A673 (cell line): Measurements from ENCODE around the gene FREM1. TPM values are rescaled to one million over a fixed set of nuclear protein-coding genes. Genes with fewer than 3 reads are reported as not detected.

ENCODE experiments used
- BruUV-seq: library from RNA; stranded (reverse); fragments of 400-500 nt; replicated peaks from 2 replicates; lab custom pipeline; 2021; lab: Mats Ljungman, UMichigan
- CTCF ChIA-PET: fragments of 300-600 bp; sonication (Branson Sonifier 250); formaldehyde crosslinking; loops from one replicate; lab custom pipeline; 2022; ENCODE audit warnings: antibody characterized with exemption; lab: Charles Lee
- POLR2A ChIA-PET: fragments of 300-600 bp; sonication (Branson Sonifier 250); formaldehyde crosslinking; loops from one replicate; lab custom pipeline; 2022; ENCODE audit warnings: antibody characterized with exemption; ENCODE audit not compliant: low non-redundant PET; lab: Charles Lee
- DNase-seq: peaks from one replicate; pipeline ENCODE4 v3.0.0-alpha.2; 2015; ENCODE audit warnings: low spot score
- H3K27ac ChIP-seq: fragments of 200-600 bp; sonication (generic); 2 replicates; pipeline ENCODE4 v1.5.1; 2016; ENCODE audit warnings: mixed run types, low read depth, mild to moderate bottlenecking, mixed read lengths, antibody characterized with exemption, low read length; ENCODE audit not compliant: poor library complexity, severe bottlenecking
- H3K27me3 ChIP-seq: fragments of 200-600 bp; sonication (generic); replicated peaks from 2 replicates; pipeline ENCODE4 v1.6.1; 2017; ENCODE audit warnings: mixed run types, low read depth, mild to moderate bottlenecking, mixed read lengths, antibody characterized with exemption, low read length; ENCODE audit not compliant: insufficient read depth, poor library complexity
- H3K36me3 ChIP-seq: fragments of 200-600 bp; sonication (generic); 2 replicates; pipeline ENCODE4 v1.6.1; 2016; ENCODE audit warnings: mixed run types, mild to moderate bottlenecking, mixed read lengths, antibody characterized with exemption, low read length; ENCODE audit not compliant: insufficient read depth, poor library complexity, severe bottlenecking
- H3K4me1 ChIP-seq: fragments of 200-600 bp; sonication (generic); 2 replicates; pipeline ENCODE4 v1.6.1; 2017; ENCODE audit warnings: mixed run types, mild to moderate bottlenecking, mixed read lengths, antibody characterized with exemption, low read length; ENCODE audit not compliant: insufficient read depth, poor library complexity, severe bottlenecking
- H3K4me3 ChIP-seq: fragments of 200-600 bp; sonication (generic); 2 replicates; pipeline ENCODE4 v1.5.1; 2016; ENCODE audit warnings: low read depth, mixed run types, mild to moderate bottlenecking, mixed read lengths, low read length; ENCODE audit not compliant: poor library complexity, severe bottlenecking
- H3K9me3 ChIP-seq: fragments of 200-600 bp; sonication (generic); 2 replicates; pipeline ENCODE4 v1.6.1; 2016; ENCODE audit warnings: mixed run types, low read depth, mild to moderate bottlenecking, mixed read lengths, antibody characterized with exemption, low read length; ENCODE audit not compliant: poor library complexity, severe bottlenecking
- CTCF ChIP-seq: fragments of 300-800, 200-600 bp; sonication (generic); conservative IDR thresholded peaks from 2 replicates; pipeline ENCODE4 v1.5.1; 2017; ENCODE audit warnings: low read depth, mild to moderate bottlenecking, antibody characterized with exemption, low read length, moderate library complexity, mixed read lengths
- EZH2 ChIP-seq: fragments of 200-600 bp; sonication (generic); IDR thresholded peaks from 2 replicates; pipeline ENCODE4 v1.6.1; 2017; ENCODE audit warnings: borderline replicate concordance, low read depth, mild to moderate bottlenecking, mixed read lengths, antibody characterized with exemption, low read length; ENCODE audit not compliant: poor library complexity, severe bottlenecking
- intact Hi-C: fragments of 100-400 bp; cut with micrococcal nuclease; formaldehyde crosslinking; loops from one replicate; pipeline ENCODE4 v1.10.0; 2022; ENCODE audit not compliant: unreplicated experiment
- total RNA-seq: library from RNA; stranded (reverse); gene quantifications from 2 replicates; pipeline ENCODE4 v1.2.3, GENCODE V29; 2021

The FREM1 gene
- total RNA-seq, 1 experiment from 2014 or later = 4.2 TPM

GRCh38 chr9:14752871-14753270 is 157.4 kb downstream of the FREM1 start:
- Histone ChIP-seq H3K36me3 (no peaks in the 10 kb centered on the region), H3K27me3 (no peaks in the 10 kb centered on the region), H3K27ac (no peak overlapping the region), H3K4me1 (peaks cover 19% of the 10 kb centered on the region), H3K9me3 (no peaks in the 10 kb centered on the region), H3K4me3 (no peak overlapping the region)
- intact Hi-C loops = no loop called here
- POLR2A ChIA-PET = no interaction called here
- TF ChIP-seq CTCF (no peak), EZH2 (no peak)
- BruUV-seq = no TSS peak
- CTCF ChIA-PET = no interaction called here
- DNase-seq = no peak

DNA sequence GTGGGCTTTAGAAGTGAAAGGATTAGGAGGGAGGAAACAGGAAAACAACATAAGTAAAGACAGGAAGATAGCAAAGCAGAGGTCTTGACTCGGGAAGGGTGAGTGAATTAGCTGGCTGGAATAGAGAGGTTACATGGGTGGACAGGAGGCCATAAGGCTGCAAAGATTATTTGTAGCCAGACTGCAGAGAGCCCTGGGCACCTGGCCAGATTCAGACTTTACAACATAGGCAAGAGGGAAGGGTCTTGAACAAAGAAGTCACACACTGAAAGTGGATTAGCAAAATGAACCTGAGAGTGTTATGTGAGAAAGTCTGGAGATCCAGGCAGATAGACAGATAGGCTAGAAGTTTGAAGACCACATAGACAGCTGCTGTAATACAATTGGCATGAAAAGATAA is 158.0 kb downstream of the FREM1 start:
- DNase-seq = peak; percentile 17
- no TSS peak for BruUV-seq
- no peaks in the 10 kb centered on the region for H3K36me3 ChIP-seq
- no peaks in the 10 kb centered on the region for H3K27me3 ChIP-seq
- TF ChIP-seq CTCF (no peak), EZH2 (no peak)
- POLR2A ChIA-PET = no interaction called here
- H3K4me3 ChIP-seq = no peak overlapping the region
- peaks cover 19% of the 10 kb centered on the region for H3K4me1 ChIP-seq
- intact Hi-C loops = no loop called here
- H3K27ac ChIP-seq = no peak overlapping the region
- no peaks in the 10 kb centered on the region for H3K9me3 ChIP-seq
- CTCF ChIA-PET = no interaction called here

GRCh38 chr9:14750821-14751220 is 159.4 kb downstream of the FREM1 start:
- Histone ChIP-seq H3K9me3 (no peaks in the 10 kb centered on the region), H3K4me3 (no peak overlapping the region), H3K27me3 (no peaks in the 10 kb centered on the region), H3K4me1 (peaks cover 19% of the 10 kb centered on the region), H3K27ac (no peak overlapping the region), H3K36me3 (no peaks in the 10 kb centered on the region)
- DNase-seq = no peak
- intact Hi-C loops = no loop called here
- no peak for TF ChIP-seq CTCF
- TF ChIP-seq EZH2 = no peak
- BruUV-seq = no TSS peak
- ChIA-PET POLR2A (no interaction called here), CTCF (no interaction called here)
